MCF 10A (cell line): Measurements from ENCODE around the gene FGGY. TPM values are rescaled to one million over a fixed set of nuclear protein-coding genes. Genes with fewer than 3 reads are reported as not detected.

Experiments
- BruUV-seq: library from RNA; stranded (reverse); fragments of 400-500 nt; replicated peaks from 2 replicates; lab custom pipeline; 2021; lab: Mats Ljungman, UMichigan
- CTCF ChIA-PET: fragments of 300-600 bp; sonication (Branson Sonifier 250); formaldehyde crosslinking; extraction: SDS; loops from one replicate; lab custom pipeline; 2021; ENCODE audit warnings: antibody characterized with exemption, inconsistent platforms; lab: Yijun Ruan, JAX
- POLR2A ChIA-PET: fragments of 300-600, 350-650 bp; sonication (Branson Sonifier 250); formaldehyde crosslinking; extraction: SDS; loops from one replicate; lab custom pipeline; 2020; ENCODE audit warnings: antibody characterized with exemption, inconsistent platforms; lab: Yijun Ruan, JAX
- DNase-seq: peaks from one replicate; pipeline ENCODE4 v3.0.0-alpha.2; 2018; ENCODE audit not compliant: unreplicated experiment
- H3K27ac Mint-ChIP-seq: one replicate; pipeline ENCODE4 v1.8.0; 2022; ENCODE audit warnings: mild to moderate bottlenecking, low read depth, mixed read lengths; ENCODE audit not compliant: unreplicated experiment
- H3K27me3 Mint-ChIP-seq: one replicate; pipeline ENCODE4 v1.8.0; 2022; ENCODE audit warnings: mixed read lengths; ENCODE audit not compliant: insufficient read depth, unreplicated experiment
- H3K36me3 Mint-ChIP-seq: one replicate; pipeline ENCODE4 v1.8.0; 2022; ENCODE audit warnings: mild to moderate bottlenecking, moderate library complexity, mixed read lengths; ENCODE audit not compliant: insufficient read depth, unreplicated experiment
- H3K4me1 Mint-ChIP-seq: one replicate; pipeline ENCODE4 v1.8.0; 2022; ENCODE audit warnings: mixed read lengths; ENCODE audit not compliant: insufficient read depth, unreplicated experiment
- H3K4me3 Mint-ChIP-seq: one replicate; pipeline ENCODE4 v1.8.0; 2022; ENCODE audit warnings: mild to moderate bottlenecking, moderate library complexity, mixed read lengths; ENCODE audit not compliant: unreplicated experiment
- H3K9me3 Mint-ChIP-seq: one replicate; pipeline ENCODE4 v1.8.0; 2022; ENCODE audit warnings: mixed read lengths; ENCODE audit not compliant: unreplicated experiment
- CTCF ChIP-seq: fragments of 200-600 bp; IDR thresholded peaks from one replicate; pipeline ENCODE4 v1.8.0; 2022; ENCODE audit warnings: antibody characterized with exemption, mild to moderate bottlenecking; ENCODE audit not compliant: unreplicated experiment
- intact Hi-C: fragments of 100-400 bp; cut with micrococcal nuclease; formaldehyde crosslinking; loops from 2 replicates; pipeline ENCODE4 v1.14.1; 2022
- total RNA-seq: library from RNA; stranded (reverse); gene quantifications from 2 replicates; pipeline ENCODE4 v1.2.3, GENCODE V29; 2022

The FGGY gene
- total RNA-seq, 1 experiment from 2014 or later: 10.6 TPM

GRCh38 chr1:59410457-59410856 lies 113.6 kb downstream of the FGGY start:
- DNase-seq: no peak
- intact Hi-C loops: no loop called here
- Mint-ChIP-seq H3K36me3 (no peaks in the 10 kb centered on the region), H3K9me3 (no peaks in the 10 kb centered on the region), H3K4me1 (peaks cover 6% of the 10 kb centered on the region), H3K27ac (no peak overlapping the region), H3K27me3 (no peaks in the 10 kb centered on the region), H3K4me3 (no peak overlapping the region)
- ChIA-PET POLR2A (no interaction called here), CTCF (no interaction called here)
- TF ChIP-seq CTCF: no peak
- BruUV-seq: no TSS peak

GRCh38 chr1:59411147-59411546 lies 114.3 kb downstream of the FGGY start:
- BruUV-seq: no TSS peak
- Mint-ChIP-seq H3K9me3 (no peaks in the 10 kb centered on the region), H3K36me3 (no peaks in the 10 kb centered on the region), H3K4me1 (peaks cover 6% of the 10 kb centered on the region), H3K27me3 (no peaks in the 10 kb centered on the region), H3K27ac (no peak overlapping the region), H3K4me3 (no peak overlapping the region)
- ChIA-PET POLR2A (interaction anchor here (0.7 kb wide), 1 partner anchor 146 kb away, joined by 3 read pairs; no protein-coding TSS in a partner anchor), CTCF (no interaction called here)
- no peak for TF ChIP-seq CTCF
- no peak for DNase-seq
- intact Hi-C loops: no loop called here

- H3K4me1 Mint-ChIP-seq: peaks cover 6% of the 10 kb centered on the region
- no TSS peak for BruUV-seq
- no peak for DNase-seq
- no peak overlapping the region for H3K4me3 Mint-ChIP-seq
- no peaks in the 10 kb centered on the region for H3K9me3 Mint-ChIP-seq
- no peaks in the 10 kb centered on the region for H3K27me3 Mint-ChIP-seq
- ChIA-PET CTCF (interaction anchor here (0.5 to 0.7 kb wide), 2 partner anchors 13 to 14 kb away, joined by 3 read pairs; no protein-coding TSS in a partner anchor), POLR2A (interaction anchor here (1.2 kb wide), 1 partner anchor 10 kb away, joined by 3 read pairs; no protein-coding TSS in a partner anchor)
- TF ChIP-seq CTCF: no peak
- intact Hi-C loops: no loop called here
- H3K36me3 Mint-ChIP-seq: no peaks in the 10 kb centered on the region
- no peak overlapping the region for H3K27ac Mint-ChIP-seq
These were observed 115.9 kb downstream of the FGGY start for GRCh38 chr1:59412718-59413326.

GRCh38 chr1:59413327-59413720 lies 116.4 kb downstream of the FGGY start:
- Mint-ChIP-seq H3K27me3 (no peaks in the 10 kb centered on the region), H3K27ac (no peak overlapping the region), H3K4me1 (peaks cover 6% of the 10 kb centered on the region), H3K9me3 (peaks cover 5% of the 10 kb centered on the region), H3K36me3 (no peaks in the 10 kb centered on the region), H3K4me3 (no peak overlapping the region)
- no peak for TF ChIP-seq CTCF
- intact Hi-C loops: no loop called here
- CTCF ChIA-PET: no interaction called here
- BruUV-seq: no TSS peak
- POLR2A ChIA-PET: interaction anchor here (1.2 kb wide), 1 partner anchor 9 kb away, joined by 3 read pairs; no protein-coding TSS in a partner anchor
- DNase-seq: no peak
